Esophagus (tissue), 2 donors: Measurements from ENCODE around the gene CA5A. TPM values are rescaled to one million over a fixed set of nuclear protein-coding genes. Genes with fewer than 3 reads are reported as not detected.

Source experiments
- H3K27ac ChIP-seq, 2 donors: one replicate each; pipeline ENCODE4 v1.5.1; 2013; ENCODE audit warnings: low read depth in 2 of 2, mild to moderate bottlenecking in 2 of 2, inconsistent platforms in 1 of 2, low read length in 1 of 2, moderate library complexity in 1 of 2
- H3K27me3 ChIP-seq, 2 donors: one replicate each; pipeline ENCODE4 v1.6.1; 2013; ENCODE audit warnings: low read length in 2 of 2, control low read depth in 1 of 2, mild to moderate bottlenecking in 1 of 2; ENCODE audit not compliant: insufficient read depth in 2 of 2, control insufficient read depth in 1 of 2
- H3K36me3 ChIP-seq, 2 donors: one replicate each; pipeline ENCODE4 v1.6.1; 2013; ENCODE audit warnings: low read length in 1 of 2; ENCODE audit not compliant: control insufficient read depth in 2 of 2, insufficient read depth in 2 of 2
- H3K4me1 ChIP-seq, 2 donors: one replicate each; pipeline ENCODE4 v1.6.1; 2013; ENCODE audit warnings: low read length in 1 of 2; ENCODE audit not compliant: control insufficient read depth in 2 of 2, insufficient read depth in 2 of 2
- H3K4me3 ChIP-seq, 2 donors: one replicate each; pipeline ENCODE4 v1.5.1; 2013; ENCODE audit warnings: low read length in 2 of 2, mild to moderate bottlenecking in 2 of 2, low read depth in 1 of 2, moderate library complexity in 1 of 2
- H3K9me3 ChIP-seq, 2 donors: one replicate each; pipeline ENCODE4 v1.6.1; 2013; ENCODE audit warnings: mild to moderate bottlenecking in 2 of 2, low read depth in 1 of 2, low read length in 1 of 2, moderate library complexity in 1 of 2; ENCODE audit not compliant: control insufficient read depth in 2 of 2, insufficient read depth in 1 of 2
- WGBS, 2 donors: extraction: QIAGEN DNeasy Blood & Tissue Kit; methylation state at CpG; one replicate each; pipeline ENCODE4 v1.1.7; 2013; 5-methylcytosine and 5-hydroxymethylcytosine counted together
- polyA plus RNA-seq, 2 donors: library from polyadenylated mRNA; stranded (reverse); fragments of 200-250 nt; gene quantifications; one replicate each; pipeline ENCODE4 v1.2.3, GENCODE V29; 2013
- donor health status: healthy with polysubstance abuse.
- donor health status: Bipolar disorder and iron deficiency.

Gene CA5A
- polyA plus RNA-seq, 2 donors, result not detected

- peaks cover 4 to 7% of the 10 kb centered on the region in 2 donors for H3K4me1 ChIP-seq
- H3K27ac ChIP-seq, result no peak overlapping the region
- H3K27me3 ChIP-seq, result no peaks in the 10 kb centered on the region
- 84 to 87% methylated on average over 11 of the region's 11 CpGs for WGBS, 2 donors
- H3K9me3 ChIP-seq, result no peaks in the 10 kb centered on the region
- no peak overlapping the region for H3K4me3 ChIP-seq
- no peaks in the 10 kb centered on the region for H3K36me3 ChIP-seq
Measured at GRCh38 chr16:87965417-87965816, 29.1 kb upstream of the CA5A start.

DNA sequence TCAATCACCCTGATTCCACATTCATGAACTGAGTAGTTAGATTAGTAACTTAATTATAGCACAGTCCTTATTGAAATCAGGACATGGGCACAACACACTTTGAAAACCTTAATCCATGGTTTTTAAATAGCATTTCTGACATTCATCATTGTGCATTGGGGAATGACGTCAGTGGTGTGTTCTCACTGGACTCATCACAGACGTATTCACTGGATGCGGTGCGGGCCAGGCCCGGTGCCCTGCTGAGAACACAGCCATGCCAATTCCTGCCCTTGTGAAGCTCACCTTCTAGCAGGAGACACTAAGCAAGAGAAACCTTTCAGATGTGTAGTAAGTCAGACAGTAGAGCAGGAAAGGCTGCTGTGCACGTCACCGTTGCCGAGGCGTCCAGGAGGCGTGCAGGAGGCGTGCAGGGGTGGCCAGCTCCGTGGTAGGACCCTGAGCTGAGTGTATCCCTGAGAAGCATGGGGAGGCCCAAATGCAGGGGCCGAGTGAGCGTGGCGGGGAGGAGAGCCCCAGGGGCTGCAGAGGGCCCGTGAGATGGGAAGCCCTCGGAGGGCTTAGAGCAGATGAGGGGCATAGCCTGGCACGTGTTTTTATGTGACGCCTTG is 27.8 kb upstream of the CA5A start:
- Histone ChIP-seq H3K27me3 (no peaks in the 10 kb centered on the region), H3K4me1 (peaks cover 4 to 7% of the 10 kb centered on the region in 2 donors), H3K4me3 (no peak overlapping the region), H3K9me3 (no peaks in the 10 kb centered on the region), H3K36me3 (no peaks in the 10 kb centered on the region), H3K27ac (no peak overlapping the region)
- 83 to 86% methylated on average over 19 of the region's 19 CpGs for WGBS, 2 donors

- H3K9me3 ChIP-seq, result no peaks in the 10 kb centered on the region
- H3K27me3 ChIP-seq, result no peaks in the 10 kb centered on the region
- peaks cover 0 to 2% of the 10 kb centered on the region in 2 donors for H3K36me3 ChIP-seq
- H3K27ac ChIP-seq, result peak overlapping the region; percentile 6 to 35
- peaks cover 4 to 7% of the 10 kb centered on the region in 2 donors for H3K4me1 ChIP-seq
- 69 to 71% methylated on average over 9 of the region's 9 CpGs for WGBS, 2 donors
- no peak overlapping the region for H3K4me3 ChIP-seq
Measured at GRCh38 chr16:87963400-87963799, 27.1 kb upstream of the CA5A start.

DNA sequence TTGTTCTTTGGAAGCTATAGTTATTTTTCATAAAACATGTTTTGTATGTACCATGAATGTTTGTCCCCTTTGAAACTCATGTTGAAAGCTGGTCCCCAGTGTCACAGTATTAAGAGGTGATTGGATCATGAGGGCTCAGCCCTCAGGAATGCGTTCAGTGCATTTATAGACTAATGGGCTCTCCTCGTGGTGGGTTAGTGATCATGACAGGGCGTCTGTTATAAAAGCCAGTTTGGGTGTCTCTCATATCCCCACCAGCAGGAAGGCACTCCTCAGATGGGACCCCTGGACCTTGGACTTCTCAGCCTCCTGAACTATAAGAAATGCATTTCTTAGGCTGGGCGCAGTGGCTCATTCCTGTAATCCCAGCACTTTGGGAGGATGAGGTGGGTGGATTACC is 25.3 kb upstream of the CA5A start:
- H3K27ac ChIP-seq, result no peak overlapping the region
- H3K9me3 ChIP-seq, result no peaks in the 10 kb centered on the region
- no peak overlapping the region for H3K4me3 ChIP-seq
- no peaks in the 10 kb centered on the region for H3K27me3 ChIP-seq
- 72 to 84% methylated on average over 4 of the region's 4 CpGs for WGBS, 2 donors
- H3K4me1 ChIP-seq, result peaks cover 1 to 7% of the 10 kb centered on the region in 2 donors
- peaks cover 0 to 7% of the 10 kb centered on the region in 2 donors for H3K36me3 ChIP-seq

DNA sequence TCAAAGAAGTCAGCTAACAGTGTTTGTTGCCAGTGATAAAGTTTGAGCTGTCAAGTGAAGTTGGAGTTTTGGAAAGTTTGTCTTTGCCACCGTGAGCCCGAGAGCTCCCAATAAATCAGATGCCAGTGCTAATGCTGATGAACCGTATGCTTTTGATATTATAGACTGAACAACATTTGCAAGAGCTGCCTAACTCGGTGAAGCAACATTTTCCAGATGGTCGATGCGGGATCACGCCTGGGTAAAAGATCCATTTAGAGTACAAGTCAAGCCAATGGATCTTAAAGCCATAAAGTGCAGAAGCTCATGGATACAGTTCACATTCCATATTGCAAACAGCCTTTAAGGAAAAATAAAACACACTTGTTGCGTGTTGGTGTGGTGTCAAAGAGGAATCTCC is 24.5 kb upstream of the CA5A start:
- no peaks in the 10 kb centered on the region for H3K9me3 ChIP-seq
- no peaks in the 10 kb centered on the region for H3K27me3 ChIP-seq
- no peak overlapping the region for H3K4me3 ChIP-seq
- WGBS, 2 donors, result 87% methylated on average over 8 of the region's 8 CpGs
- H3K27ac ChIP-seq, result no peak overlapping the region
- H3K4me1 ChIP-seq, result peaks cover 0 to 7% of the 10 kb centered on the region in 2 donors
- peaks cover 0 to 7% of the 10 kb centered on the region in 2 donors for H3K36me3 ChIP-seq

DNA sequence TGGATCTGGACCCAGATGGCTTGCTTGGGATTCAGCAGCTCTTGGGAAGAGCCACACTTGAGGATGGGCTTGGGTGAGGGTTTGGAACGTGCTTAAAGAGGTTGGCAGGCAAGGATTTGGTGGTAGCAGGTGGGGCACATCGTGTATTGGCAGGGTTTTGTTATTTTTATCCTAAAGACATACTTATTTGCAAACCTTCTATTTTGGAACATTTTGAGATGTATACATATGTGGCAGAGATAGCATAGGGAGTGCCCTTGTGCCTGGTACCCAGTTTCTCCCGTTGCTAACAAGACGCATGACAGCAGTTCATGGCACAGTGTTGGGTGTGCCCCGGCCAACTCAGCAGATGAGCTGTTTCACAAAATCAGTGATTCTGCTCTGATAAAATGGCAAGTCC is 24.0 kb upstream of the CA5A start:
- Histone ChIP-seq H3K27me3 (no peaks in the 10 kb centered on the region), H3K9me3 (no peaks in the 10 kb centered on the region)
- WGBS, 2 donors, result 82 to 88% methylated on average over 5 of the region's 5 CpGs

DNA sequence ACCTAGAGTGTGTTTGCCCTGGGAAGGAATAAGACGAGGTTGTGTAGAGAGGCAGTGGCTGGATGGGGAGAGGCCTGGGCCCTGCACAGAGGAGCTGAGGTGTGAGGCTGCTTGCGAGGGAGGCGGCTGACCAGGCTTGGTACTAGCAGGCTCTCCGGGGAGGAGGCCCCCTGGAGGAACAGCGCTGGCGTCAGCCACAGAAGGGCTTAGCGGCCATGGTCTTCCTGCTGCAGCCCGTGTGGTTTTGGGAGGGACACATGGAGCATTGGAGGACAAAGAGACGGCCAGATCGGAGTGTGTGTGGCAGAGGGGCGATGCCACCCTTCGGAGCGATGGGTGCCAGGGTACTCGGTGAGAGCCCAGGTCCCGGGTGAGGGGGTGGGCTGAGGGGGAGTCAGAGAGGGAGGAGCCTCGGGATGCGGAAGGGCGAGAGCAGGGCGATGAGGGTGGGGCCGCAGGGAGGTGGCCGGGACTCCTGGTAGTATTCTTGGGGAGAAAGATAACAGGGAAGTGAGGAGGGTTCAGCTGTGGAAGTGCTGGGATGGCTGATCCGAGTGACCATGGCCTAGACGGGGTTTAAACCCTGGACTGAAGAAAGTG is 23.2 kb upstream of the CA5A start:
- no peak overlapping the region for H3K27ac ChIP-seq
- H3K4me1 ChIP-seq, result peaks cover 0 to 9% of the 10 kb centered on the region in 2 donors

More for the DNA sequence above, 24.0 kb upstream of the CA5A start:
- Histone ChIP-seq H3K27ac (no peak overlapping the region), H3K36me3 (peaks cover 0 to 7% of the 10 kb centered on the region in 2 donors), H3K4me1 (peaks cover 0 to 7% of the 10 kb centered on the region in 2 donors), H3K4me3 (no peak overlapping the region)

DNA sequence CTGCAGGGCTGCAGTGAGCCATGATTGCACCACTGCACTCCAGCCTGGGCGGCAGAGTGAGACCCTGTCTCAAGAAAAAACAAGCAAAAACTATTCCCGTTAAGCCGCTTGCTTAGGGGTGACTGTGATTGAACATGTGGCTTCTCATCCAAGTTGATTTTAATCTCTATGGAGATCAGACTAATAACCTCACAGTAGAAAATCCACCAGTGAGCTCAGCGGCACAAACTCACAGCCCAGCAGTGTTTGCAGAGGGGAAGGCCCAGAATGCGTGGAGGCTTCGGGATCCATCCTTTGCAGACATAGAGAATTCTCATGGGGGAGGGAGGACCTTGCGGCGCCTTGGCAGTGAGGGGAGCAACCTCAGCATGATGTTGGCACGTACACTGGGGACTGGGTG is 22.3 kb upstream of the CA5A start:
- Histone ChIP-seq H3K27ac (no peak overlapping the region), H3K4me1 (peaks cover 0 to 9% of the 10 kb centered on the region in 2 donors), H3K36me3 (peaks cover 0 to 11% of the 10 kb centered on the region in 2 donors), H3K4me3 (no peak overlapping the region), H3K27me3 (no peaks in the 10 kb centered on the region), H3K9me3 (peaks cover 0 to 3% of the 10 kb centered on the region in 2 donors)
- 82 to 84% methylated on average over 9 of the region's 9 CpGs for WGBS, 2 donors

More for the DNA sequence above, 23.2 kb upstream of the CA5A start:
- Histone ChIP-seq H3K9me3 (no peaks in the 10 kb centered on the region), H3K36me3 (peaks cover 0 to 11% of the 10 kb centered on the region in 2 donors), H3K4me3 (no peak overlapping the region), H3K27me3 (no peaks in the 10 kb centered on the region)
- 81 to 86% methylated on average over 23 of the region's 23 CpGs for WGBS, 2 donors

DNA sequence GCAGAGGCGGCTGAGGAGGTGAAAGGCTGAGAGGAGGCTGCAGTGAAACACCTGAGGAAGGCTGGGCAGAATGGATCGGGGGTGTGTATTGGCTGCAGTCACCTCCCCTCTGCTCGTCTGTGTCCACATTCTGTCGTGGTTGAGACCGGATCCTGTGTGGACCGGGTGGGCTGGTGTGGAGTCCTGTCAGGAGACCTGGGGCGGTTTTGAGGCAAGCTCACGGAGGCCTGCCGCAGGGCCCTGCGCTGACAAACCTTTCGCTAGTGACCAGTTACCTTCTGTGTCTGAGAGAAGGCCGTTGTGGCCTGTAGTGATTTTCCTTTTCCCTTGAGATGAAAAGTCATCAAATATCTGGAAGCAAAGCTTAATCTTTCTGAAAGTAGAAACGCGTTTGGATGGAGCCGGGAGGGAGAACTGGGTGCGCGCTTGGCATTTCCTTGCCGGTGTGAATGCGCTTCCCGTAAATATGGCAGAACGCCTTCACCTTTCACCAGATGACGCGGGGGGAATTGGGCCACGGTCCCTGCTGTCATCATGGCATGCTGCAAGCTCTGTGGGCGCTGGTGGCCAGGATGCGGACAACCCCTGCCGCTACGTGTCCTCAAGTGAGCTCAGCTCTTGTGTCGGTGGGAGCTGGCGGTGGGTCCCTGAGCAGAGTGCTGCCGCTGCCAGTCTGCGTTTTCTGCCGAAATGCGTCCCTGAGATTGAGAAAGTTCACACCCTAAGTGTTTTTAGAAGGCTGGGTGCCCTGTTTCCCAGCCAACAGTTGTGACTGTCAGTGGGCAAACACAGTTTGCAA is 21.2 kb upstream of the CA5A start:
- peaks cover 2 to 7% of the 10 kb centered on the region in 2 donors for H3K4me1 ChIP-seq
- no peak overlapping the region for H3K27ac ChIP-seq
- no peaks in the 10 kb centered on the region for H3K27me3 ChIP-seq
- peaks cover 0 to 3% of the 10 kb centered on the region in 2 donors for H3K9me3 ChIP-seq
- peaks cover 0 to 11% of the 10 kb centered on the region in 2 donors for H3K36me3 ChIP-seq
- H3K4me3 ChIP-seq, result no peak overlapping the region
- WGBS, 2 donors, result 92 to 93% methylated on average over 34 of the region's 34 CpGs
